IMR-90 (cell line): ENCODE measurements around the gene POU2F2. TPM values are rescaled to one million over a fixed set of nuclear protein-coding genes. Genes with fewer than 3 reads are reported as not detected.

Experiments
- ATAC-seq: fragments of 200-7000 bp; cut with Tn5 transposase; 2 replicates; pipeline ENCODE4 v1.9.1; 2020; ENCODE audit warnings: low read depth, mild to moderate bottlenecking, moderate library complexity
- BruUV-seq: library from RNA; stranded (reverse); fragments of 400-500 nt; replicated peaks from 2 replicates; lab custom pipeline; 2021; lab: Mats Ljungman, UMichigan
- CTCF ChIA-PET: fragments of 300-600 bp; formaldehyde crosslinking; extraction: SDS; loops from one replicate; lab custom pipeline; 2021; ENCODE audit warnings: antibody characterized with exemption; lab: Yijun Ruan, JAX
- POLR2A ChIA-PET: fragments of 300-600 bp; sonication (Branson Sonifier 250); formaldehyde crosslinking; loops from one replicate; lab custom pipeline; 2022; ENCODE audit warnings: antibody characterized with exemption; ENCODE audit not compliant: unreplicated experiment; lab: Charles Lee
- DNase-seq: peaks from one replicate; pipeline ENCODE4 v3.0.0; 2013
- H2AFZ ChIP-seq: replicated peaks from 2 replicates; pipeline ENCODE3; 2013; ENCODE audit warnings: low read length, mild to moderate bottlenecking; ENCODE audit not compliant: poor library complexity
- H2AK5ac ChIP-seq: 2 replicates; pipeline ENCODE4 v1.6.1; 2013; ENCODE audit warnings: low read depth, low read length, inconsistent platforms
- H2AK9ac ChIP-seq: replicated peaks from 2 replicates; pipeline ENCODE3; 2013; ENCODE audit warnings: mild to moderate bottlenecking, low read depth, low read length, moderate library complexity; ENCODE audit not compliant: poor library complexity
- H2BK120ac ChIP-seq: 2 replicates; pipeline ENCODE4 v1.6.1; 2013; ENCODE audit warnings: low read depth, low read length, inconsistent platforms
- H2BK15ac ChIP-seq: 3 replicates; pipeline ENCODE4 v1.6.1; 2013; ENCODE audit warnings: low read depth, low read length, inconsistent platforms
- H2BK20ac ChIP-seq: 2 replicates; pipeline ENCODE4 v1.6.1; 2013; ENCODE audit warnings: low read depth, mild to moderate bottlenecking, inconsistent platforms, low read length, moderate library complexity
- H2BK5ac ChIP-seq: 2 replicates; pipeline ENCODE4 v1.6.1; 2013; ENCODE audit warnings: mild to moderate bottlenecking, low read depth, low read length, inconsistent platforms; ENCODE audit not compliant: poor library complexity, severe bottlenecking
- H3K14ac ChIP-seq: replicated peaks from 2 replicates; pipeline ENCODE4 v1.6.1; 2013; ENCODE audit warnings: low read depth, low read length, inconsistent platforms
- H3K18ac ChIP-seq: 2 replicates; pipeline ENCODE4 v1.6.1; 2013; ENCODE audit warnings: low read depth, low read length, control low read depth
- H3K23ac ChIP-seq: 2 replicates; pipeline ENCODE4 v1.6.1; 2013; ENCODE audit warnings: low read depth, low read length, inconsistent platforms
- H3K27ac ChIP-seq: 2 replicates; pipeline ENCODE4 v1.5.1; 2013; ENCODE audit warnings: mild to moderate bottlenecking, control low read depth, low read length; ENCODE audit not compliant: insufficient read depth
- H3K27me3 ChIP-seq: 2 replicates; pipeline ENCODE4 v1.6.1; 2013; ENCODE audit warnings: low read length; ENCODE audit not compliant: control insufficient read depth, insufficient read depth
- H3K36me3 ChIP-seq: 2 replicates; pipeline ENCODE4 v1.6.1; 2013; ENCODE audit warnings: low read length, mixed read lengths; ENCODE audit not compliant: control insufficient read depth, insufficient read depth
- H3K4ac ChIP-seq: 2 replicates; pipeline ENCODE4 v1.6.1; 2013; ENCODE audit warnings: low read depth, low read length, inconsistent platforms
- H3K4me1 ChIP-seq: 2 replicates; pipeline ENCODE4 v1.6.1; 2013; ENCODE audit warnings: low read length, mixed read lengths; ENCODE audit not compliant: control insufficient read depth, insufficient read depth
- H3K4me2 ChIP-seq: 2 replicates; pipeline ENCODE4 v1.6.1; 2013; ENCODE audit warnings: low read depth, mild to moderate bottlenecking, control low read depth, low read length, moderate library complexity
- H3K4me3 ChIP-seq: 2 replicates; pipeline ENCODE4 v1.5.1; 2013; ENCODE audit warnings: low read depth, mild to moderate bottlenecking, control low read depth, low read length, moderate library complexity; ENCODE audit not compliant: insufficient read depth
- H3K56ac ChIP-seq: 2 replicates; pipeline ENCODE4 v1.6.1; 2013; ENCODE audit warnings: low read length, inconsistent platforms; ENCODE audit not compliant: insufficient read depth; ENCODE audit errors: extremely low read depth
- H3K79me1 ChIP-seq, 2 experiments: 2 replicates each; pipeline ENCODE4 v1.6.1; 2013; ENCODE audit warnings: low read length in 2 of 2, inconsistent platforms in 1 of 2, low read depth in 1 of 2
- H3K9ac ChIP-seq: 2 replicates; pipeline ENCODE4 v1.6.1; 2013; ENCODE audit warnings: low read depth, low read length, control low read depth
- H3K9me1 ChIP-seq: 2 replicates; pipeline ENCODE4 v1.6.1; 2013; ENCODE audit warnings: low read length, inconsistent platforms; ENCODE audit not compliant: insufficient read depth
- H3K9me3 ChIP-seq: 2 replicates; pipeline ENCODE4 v1.6.1; 2013; ENCODE audit warnings: low read length; ENCODE audit not compliant: control insufficient read depth, insufficient read depth
- H4K20me1 ChIP-seq: 2 replicates; pipeline ENCODE4 v1.6.1; 2013; ENCODE audit warnings: low read length, inconsistent platforms; ENCODE audit not compliant: insufficient read depth
- H4K5ac ChIP-seq: 2 replicates; pipeline ENCODE4 v1.6.1; 2013; ENCODE audit warnings: mild to moderate bottlenecking, low read depth, low read length, control low read depth
- H4K8ac ChIP-seq, 2 experiments: 2 replicates each; pipeline ENCODE4 v1.6.1; 2013; ENCODE audit warnings: low read depth in 2 of 2, low read length in 2 of 2, control low read depth in 1 of 2, inconsistent platforms in 1 of 2
- H4K91ac ChIP-seq: 2 replicates; pipeline ENCODE4 v1.6.1; 2013; ENCODE audit warnings: low read depth, low read length, inconsistent platforms; ENCODE audit not compliant: insufficient read depth
- CHD1 ChIP-seq: IDR thresholded peaks from 2 replicates; pipeline ENCODE4 v1.6.1; 2012; ENCODE audit warnings: low read depth, low read length, improper control_type of control experiment
- RCOR1 ChIP-seq: IDR thresholded peaks from 2 replicates; pipeline ENCODE4 v1.6.1; 2012; ENCODE audit warnings: mild to moderate bottlenecking, low read length, improper control_type of control experiment; ENCODE audit not compliant: insufficient replicate concordance
- WGBS, 2 experiments: methylation state at CpG; one replicate each; pipeline versions ENCODE4 v1.1.5 to v1.1.7; 2013; ENCODE audit warnings: missing lambda C conversion rate in 2 of 2; ENCODE audit not compliant: insufficient read length in 1 of 2; ENCODE audit errors: extremely low coverage in 2 of 2; 5-methylcytosine and 5-hydroxymethylcytosine counted together
- dilution Hi-C: fragments of 300-500 bp; cut with HindIII; formaldehyde crosslinking; loops from one replicate; pipeline ENCODE4 v1.14.3; 2018; ENCODE audit warnings: low sequenced_read_pairs; ENCODE audit not compliant: unreplicated experiment
- in situ Hi-C: fragments of 300-500 bp; cut with MboI; formaldehyde crosslinking; loops from 3 replicates; pipeline ENCODE4 v1.14.3; 2019; ENCODE audit warnings: low sequenced_read_pairs, inconsistent platforms, mixed read lengths
- intact Hi-C: fragments of 100-400 bp; cut with micrococcal nuclease; formaldehyde crosslinking; loops from 2 replicates; pipeline ENCODE4 v1.10.0; 2022
- polyA plus RNA-seq, 3 experiments: library from polyadenylated mRNA; depleted of rRNA; stranded (reverse); fragments of >200 nt; gene quantifications; 2 replicates each; pipeline ENCODE4 v1.2.3, GENCODE V29; 2012; ENCODE audit warnings: low replicate concordance in 1 of 3
- total RNA-seq: library from RNA; depleted of rRNA; stranded (reverse); fragments of >200 nt; gene quantifications from 2 replicates; pipeline ENCODE4 v1.2.3, GENCODE V29; 2012

Gene POU2F2
- total and polyA plus RNA-seq, 2 of the 4 experiments (the other 2 are of a cell fraction), result 0.54 to 5.0 TPM

- no peaks in the 10 kb centered on the region for H3K4me1 ChIP-seq
- no peak overlapping the region for H4K8ac ChIP-seq
- intact Hi-C loops, result no loop called here
- no peak overlapping the region for H3K27ac ChIP-seq
- H3K9ac ChIP-seq, result no peak overlapping the region
- no peaks in the 10 kb centered on the region for H3K36me3 ChIP-seq
- H3K18ac ChIP-seq, result no peak overlapping the region
- no peak overlapping the region for H2BK20ac ChIP-seq
- 0 out of 2 replicates have a peak, but pooled peaks cover 6% of the 10 kb centered on the region for H4K20me1 ChIP-seq
- H2AK5ac ChIP-seq, result no peak overlapping the region
- H2AFZ ChIP-seq, result no peak overlapping the region
- peaks cover 78% of the 10 kb centered on the region for H3K27me3 ChIP-seq
- no peak overlapping the region for H4K5ac ChIP-seq
- no peak for ATAC-seq
- no peak overlapping the region for H3K14ac ChIP-seq
- H3K9me3 ChIP-seq, result no peaks in the 10 kb centered on the region; the same call in 1 of the 2 replicates
- BruUV-seq, result no TSS peak
- H3K56ac ChIP-seq, result no peak overlapping the region
- no peak for DNase-seq
- H3K4me2 ChIP-seq, result no peak overlapping the region
- H3K4ac ChIP-seq, result no peak overlapping the region
- dilution Hi-C loops, result no loop called here
- TF ChIP-seq CHD1, result no peak
- TF ChIP-seq RCOR1, result no peak
- no peak overlapping the region for H2BK120ac ChIP-seq
- in situ Hi-C loops, result no loop called here
- H3K9me1 ChIP-seq, result no peaks in the 10 kb centered on the region
- no peak overlapping the region for H2BK5ac ChIP-seq
- no peak overlapping the region for H3K23ac ChIP-seq
- no peaks in the 10 kb centered on the region for H3K79me1 ChIP-seq
- H3K4me3 ChIP-seq, result no peak overlapping the region
- CTCF ChIA-PET, result interaction anchor here (1.4 kb wide), 1 partner anchor 9 kb away, joined by 3 read pairs; no protein-coding TSS in a partner anchor
- no peak overlapping the region for H2BK15ac ChIP-seq
- POLR2A ChIA-PET, result no interaction called here
- H2AK9ac ChIP-seq, result peak overlapping the region; percentile 38
- 67% methylated on average over 1 of the region's 5 CpGs; no CpG with 5 or more reads in 1 of the 2 experiments for WGBS, 2 experiments
- H4K91ac ChIP-seq, result no peak overlapping the region
Measured at GRCh38 chr19:42149447-42150202, 17.4 kb upstream of the POU2F2 start.
